Liver (tissue), 9 donors: Measurements from ENCODE around the gene LTN1. TPM values are rescaled to one million over a fixed set of nuclear protein-coding genes. Genes with fewer than 3 reads are reported as not detected.

Experiments used
- DNase-seq: peaks from one replicate; pipeline ENCODE4 v3.0.0-alpha.2; 2017; ENCODE audit warnings: low spot score
- H3K27ac ChIP-seq, 2 donors: one replicate each; pipeline ENCODE4 v1.7.0; 2013; ENCODE audit warnings: inconsistent platforms in 2 of 2, low read length in 2 of 2, control low read depth in 1 of 2, low read depth in 1 of 2, mild to moderate bottlenecking in 1 of 2
- H3K27me3 ChIP-seq, 4 donors: one replicate each; pipeline versions ENCODE4 v1.6.1 to v1.7.0; 2013; ENCODE audit warnings: low read length in 3 of 4, inconsistent platforms in 1 of 4, mild to moderate bottlenecking in 1 of 4, moderate library complexity in 1 of 4; ENCODE audit not compliant: control insufficient read depth in 4 of 4, insufficient read depth in 4 of 4
- H3K36me3 ChIP-seq, 4 donors: one replicate each; pipeline versions ENCODE4 v1.6.1 to v1.7.0; 2013; ENCODE audit warnings: low read length in 3 of 4, mild to moderate bottlenecking in 3 of 4, low read depth in 1 of 4, moderate library complexity in 1 of 4; ENCODE audit not compliant: control insufficient read depth in 4 of 4, insufficient read depth in 3 of 4
- H3K4me1 ChIP-seq, 4 donors: one replicate each; pipeline versions ENCODE4 v1.6.1 to v1.7.0; 2013; ENCODE audit warnings: low read length in 3 of 4, mild to moderate bottlenecking in 3 of 4, moderate library complexity in 1 of 4; ENCODE audit not compliant: control insufficient read depth in 4 of 4, insufficient read depth in 4 of 4
- H3K4me3 ChIP-seq, 3 donors: one replicate each; pipeline versions ENCODE4 v1.6.1 to v1.7.0; 2013; ENCODE audit warnings: low read length in 3 of 3, control low read depth in 1 of 3, low read depth in 1 of 3, mild to moderate bottlenecking in 1 of 3
- H3K9ac ChIP-seq, 2 donors: one replicate each; pipeline ENCODE4 v1.7.0; 2013; ENCODE audit warnings: low read length in 2 of 2, mild to moderate bottlenecking in 2 of 2, moderate library complexity in 2 of 2, control low read depth in 1 of 2, low read depth in 1 of 2
- H3K9me3 ChIP-seq, 4 donors: one replicate each; pipeline versions ENCODE4 v1.6.1 to v1.7.0; 2013; ENCODE audit warnings: low read length in 3 of 4; ENCODE audit not compliant: control insufficient read depth in 4 of 4
- CTCF ChIP-seq: fragments of 150-350 bp; IDR thresholded peaks from 2 replicates; pipeline ENCODE4 v1.5.1; 2017; ENCODE audit warnings: improper control_type of control experiment, low read depth, low read length; ENCODE audit not compliant: missing input control
- EGR1 ChIP-seq, 2 donors: IDR thresholded peaks; 2 replicates each; pipeline ENCODE4 v1.6.1; 2016 to 2018; ENCODE audit warnings: antibody characterized with exemption in 2 of 2, low read depth in 2 of 2
- FOXA1 ChIP-seq: IDR thresholded peaks from 2 replicates; pipeline ENCODE4 v1.6.1; 2016; ENCODE audit warnings: antibody characterized with exemption
- FOXA2 ChIP-seq: IDR thresholded peaks from 2 replicates; pipeline ENCODE4 v1.6.1; 2016; ENCODE audit warnings: antibody characterized with exemption
- GABPA ChIP-seq, 2 donors: IDR thresholded peaks in 1 of 2; conservative IDR thresholded peaks in 1 of 2; 2 replicates each; pipeline ENCODE4 v1.6.1; 2016; ENCODE audit warnings: antibody characterized with exemption in 2 of 2, mild to moderate bottlenecking in 1 of 2, moderate library complexity in 1 of 2
- HNF4A ChIP-seq, 2 donors: conservative IDR thresholded peaks; 2 replicates each; pipeline ENCODE4 v1.6.1; 2016; ENCODE audit warnings: antibody characterized with exemption in 2 of 2, mild to moderate bottlenecking in 2 of 2
- HNF4G ChIP-seq: IDR thresholded peaks from 2 replicates; pipeline ENCODE4 v1.6.1; 2016; ENCODE audit warnings: antibody characterized with exemption
- JUND ChIP-seq, 2 donors: IDR thresholded peaks; 2 replicates each; pipeline ENCODE4 v1.6.1; 2016; ENCODE audit warnings: antibody characterized with exemption in 2 of 2
- MAX ChIP-seq: IDR thresholded peaks from 2 replicates; pipeline ENCODE4 v1.6.1; 2016; ENCODE audit warnings: antibody characterized with exemption
- NR2F2 ChIP-seq: IDR thresholded peaks from 2 replicates; pipeline ENCODE4 v1.6.1; 2016; ENCODE audit warnings: antibody characterized with exemption
- RAD21 ChIP-seq, 2 donors: IDR thresholded peaks; 2 replicates each; pipeline ENCODE4 v1.6.1; 2016; ENCODE audit warnings: antibody characterized with exemption in 2 of 2, mild to moderate bottlenecking in 2 of 2
- RXRA ChIP-seq, 2 donors: IDR thresholded peaks; 2 replicates each; pipeline ENCODE4 v1.6.1; 2017 to 2018; ENCODE audit warnings: antibody characterized with exemption in 2 of 2, mild to moderate bottlenecking in 1 of 2
- SP1 ChIP-seq: IDR thresholded peaks from 2 replicates; pipeline ENCODE4 v1.6.1; 2018; ENCODE audit warnings: antibody characterized with exemption, mild to moderate bottlenecking
- YY1 ChIP-seq: IDR thresholded peaks from 2 replicates; pipeline ENCODE4 v1.6.1; 2016; ENCODE audit warnings: antibody characterized with exemption, mild to moderate bottlenecking
- ZBTB33 ChIP-seq: IDR thresholded peaks from 2 replicates; pipeline ENCODE4 v1.6.1; 2016; ENCODE audit warnings: antibody characterized with exemption
- WGBS: extraction: QIAGEN DNeasy Blood & Tissue Kit; methylation state at CpG from one replicate; pipeline ENCODE4 v1.1.7; 2013; 5-methylcytosine and 5-hydroxymethylcytosine counted together
- polyA plus RNA-seq, 2 donors: library from polyadenylated mRNA; stranded (reverse) in 1 of 2; unstranded in 1 of 2; fragments of 200-250 nt in 1 of 2; fragments of >200 nt in 1 of 2; fragmentation: Nextera tagmentation in 1 of 2; extraction: Ambion mirVana in 1 of 2; gene quantifications; one replicate each; pipeline versions ENCODE4 v1.2.1 to v1.2.3, GENCODE V29; 2013 to 2015
- total RNA-seq, 2 donors: library from RNA; depleted of rRNA; stranded (reverse); fragments of >200 nt; gene quantifications; one replicate each; pipeline ENCODE4 v1.2.3, GENCODE V29; 2014
- TF ChIP-seq, protein P1 (sequence below): IDR thresholded peaks from 2 replicates; pipeline ENCODE4 v1.6.1; 2016; ENCODE audit warnings: antibody characterized with exemption, mild to moderate bottlenecking
- donor health status: healthy.
- donor health status: healthy.
- donor health status: healthy.
- donor health status: healthy.
- donor health status: healthy.

The LTN1 gene
- total and polyA plus RNA-seq, 4 donors = 3.9 to 22.1 (median 9.6) TPM

GRCh38 chr21:28972398-28972797 lies 20.3 kb downstream of the LTN1 start (continued):
- TF ChIP-seq ZBTB33 (no peak), FOXA1 (no peak), GABPA (IDR thresholded peaks at IDR 0.05 in 1 of 2, conservative IDR thresholded peaks at IDR 0.05 in 1 of 2) (no peak), NR2F2 (no peak), CTCF (no peak)

GRCh38 chr21:28971171-28971570 lies 21.5 kb downstream of the LTN1 start:
- Histone ChIP-seq H3K9me3 (no peaks in the 10 kb centered on the region), H3K9ac (no peak overlapping the region), H3K4me1 (no peaks in the 10 kb centered on the region), H3K27ac (no peak overlapping the region), H3K27me3 (no peaks in the 10 kb centered on the region), H3K4me3 (no peak overlapping the region), H3K36me3 (peaks cover 7 to 65% (median 48%) of the 10 kb centered on the region in 4 donors)
- WGBS = 95% methylated on average over 2 of the region's 2 CpGs
- no peak for TF ChIP-seq CTCF
- TF ChIP-seq NR2F2 = no peak
- TF ChIP-seq HNF4G = no peak
- TF ChIP-seq RXRA (IDR thresholded peaks at IDR 0.05) = no peak
- no peak for DNase-seq

GRCh38 chr21:28963831-28964230 lies 28.8 kb downstream of the LTN1 start:
- Histone ChIP-seq H3K27me3 (no peaks in the 10 kb centered on the region), H3K27ac (no peak overlapping the region), H3K4me3 (no peak overlapping the region), H3K4me1 (peaks cover 0 to 1% (median 0%) of the 10 kb centered on the region in 4 donors), H3K9ac (no peak overlapping the region), H3K36me3 (peaks cover 9 to 71% (median 43%) of the 10 kb centered on the region in 4 donors), H3K9me3 (no peaks in the 10 kb centered on the region)
- TF ChIP-seq CTCF = no peak
- TF ChIP-seq FOXA2 = no peak
- no peak for TF ChIP-seq HNF4A (conservative IDR thresholded peaks at IDR 0.05)
- TF ChIP-seq, protein P1, sequence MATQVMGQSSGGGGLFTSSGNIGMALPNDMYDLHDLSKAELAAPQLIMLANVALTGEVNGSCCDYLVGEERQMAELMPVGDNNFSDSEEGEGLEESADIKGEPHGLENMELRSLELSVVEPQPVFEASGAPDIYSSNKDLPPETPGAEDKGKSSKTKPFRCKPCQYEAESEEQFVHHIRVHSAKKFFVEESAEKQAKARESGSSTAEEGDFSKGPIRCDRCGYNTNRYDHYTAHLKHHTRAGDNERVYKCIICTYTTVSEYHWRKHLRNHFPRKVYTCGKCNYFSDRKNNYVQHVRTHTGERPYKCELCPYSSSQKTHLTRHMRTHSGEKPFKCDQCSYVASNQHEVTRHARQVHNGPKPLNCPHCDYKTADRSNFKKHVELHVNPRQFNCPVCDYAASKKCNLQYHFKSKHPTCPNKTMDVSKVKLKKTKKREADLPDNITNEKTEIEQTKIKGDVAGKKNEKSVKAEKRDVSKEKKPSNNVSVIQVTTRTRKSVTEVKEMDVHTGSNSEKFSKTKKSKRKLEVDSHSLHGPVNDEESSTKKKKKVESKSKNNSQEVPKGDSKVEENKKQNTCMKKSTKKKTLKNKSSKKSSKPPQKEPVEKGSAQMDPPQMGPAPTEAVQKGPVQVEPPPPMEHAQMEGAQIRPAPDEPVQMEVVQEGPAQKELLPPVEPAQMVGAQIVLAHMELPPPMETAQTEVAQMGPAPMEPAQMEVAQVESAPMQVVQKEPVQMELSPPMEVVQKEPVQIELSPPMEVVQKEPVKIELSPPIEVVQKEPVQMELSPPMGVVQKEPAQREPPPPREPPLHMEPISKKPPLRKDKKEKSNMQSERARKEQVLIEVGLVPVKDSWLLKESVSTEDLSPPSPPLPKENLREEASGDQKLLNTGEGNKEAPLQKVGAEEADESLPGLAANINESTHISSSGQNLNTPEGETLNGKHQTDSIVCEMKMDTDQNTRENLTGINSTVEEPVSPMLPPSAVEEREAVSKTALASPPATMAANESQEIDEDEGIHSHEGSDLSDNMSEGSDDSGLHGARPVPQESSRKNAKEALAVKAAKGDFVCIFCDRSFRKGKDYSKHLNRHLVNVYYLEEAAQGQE = no peak
- no peak for TF ChIP-seq HNF4G
- no peak for TF ChIP-seq YY1
- no peak for TF ChIP-seq RAD21 (IDR thresholded peaks at IDR 0.05)
- TF ChIP-seq MAX = no peak
- no peak for TF ChIP-seq NR2F2
- no peak for TF ChIP-seq SP1
- no peak for TF ChIP-seq EGR1 (IDR thresholded peaks at IDR 0.05; ENCODE audit: low read depth in 2 of 2)
- TF ChIP-seq JUND (IDR thresholded peaks at IDR 0.05) = no peak
- no peak for DNase-seq
- WGBS = 97% methylated on average over 1 of the region's 1 CpG
